ENCODE data around the gene RFC3.

DNA sequence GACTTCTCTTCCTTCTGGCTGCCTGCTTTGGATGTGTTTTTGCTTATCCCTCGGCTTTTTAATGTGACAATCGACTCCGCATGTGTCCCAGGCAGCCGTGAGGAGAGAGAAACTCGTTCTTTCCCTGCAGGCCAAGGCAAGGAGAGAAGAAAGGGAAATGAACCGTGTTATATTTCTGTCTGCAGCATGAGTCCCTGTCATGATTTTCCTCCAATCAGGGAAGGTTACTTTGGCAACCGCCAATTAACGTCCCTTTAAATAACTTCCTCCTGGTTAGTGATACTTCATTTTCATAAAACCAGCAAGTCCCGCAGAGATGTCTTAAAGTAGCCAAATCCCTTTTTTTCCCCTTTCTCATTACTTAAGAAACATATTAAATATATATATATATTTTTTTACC, 42.6 kb downstream of the RFC3 start:
- TF ChIP-seq, protein P1, sequence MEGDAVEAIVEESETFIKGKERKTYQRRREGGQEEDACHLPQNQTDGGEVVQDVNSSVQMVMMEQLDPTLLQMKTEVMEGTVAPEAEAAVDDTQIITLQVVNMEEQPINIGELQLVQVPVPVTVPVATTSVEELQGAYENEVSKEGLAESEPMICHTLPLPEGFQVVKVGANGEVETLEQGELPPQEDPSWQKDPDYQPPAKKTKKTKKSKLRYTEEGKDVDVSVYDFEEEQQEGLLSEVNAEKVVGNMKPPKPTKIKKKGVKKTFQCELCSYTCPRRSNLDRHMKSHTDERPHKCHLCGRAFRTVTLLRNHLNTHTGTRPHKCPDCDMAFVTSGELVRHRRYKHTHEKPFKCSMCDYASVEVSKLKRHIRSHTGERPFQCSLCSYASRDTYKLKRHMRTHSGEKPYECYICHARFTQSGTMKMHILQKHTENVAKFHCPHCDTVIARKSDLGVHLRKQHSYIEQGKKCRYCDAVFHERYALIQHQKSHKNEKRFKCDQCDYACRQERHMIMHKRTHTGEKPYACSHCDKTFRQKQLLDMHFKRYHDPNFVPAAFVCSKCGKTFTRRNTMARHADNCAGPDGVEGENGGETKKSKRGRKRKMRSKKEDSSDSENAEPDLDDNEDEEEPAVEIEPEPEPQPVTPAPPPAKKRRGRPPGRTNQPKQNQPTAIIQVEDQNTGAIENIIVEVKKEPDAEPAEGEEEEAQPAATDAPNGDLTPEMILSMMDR (IDR thresholded peaks at IDR 0.05) = no peak
- TF ChIP-seq POLR2A (IDR thresholded peaks at IDR 0.05) = no peak
